NCI-H1105 treated with DMSO at 0.1 percent for 48 hours (cell line): Measurements from ENCODE around the gene NEK6.

Source experiments
- DNase-seq: peaks from one replicate; lab custom pipeline; 2025; lab: John Stamatoyannopoulos, UW

Gene NEK6

DNA sequence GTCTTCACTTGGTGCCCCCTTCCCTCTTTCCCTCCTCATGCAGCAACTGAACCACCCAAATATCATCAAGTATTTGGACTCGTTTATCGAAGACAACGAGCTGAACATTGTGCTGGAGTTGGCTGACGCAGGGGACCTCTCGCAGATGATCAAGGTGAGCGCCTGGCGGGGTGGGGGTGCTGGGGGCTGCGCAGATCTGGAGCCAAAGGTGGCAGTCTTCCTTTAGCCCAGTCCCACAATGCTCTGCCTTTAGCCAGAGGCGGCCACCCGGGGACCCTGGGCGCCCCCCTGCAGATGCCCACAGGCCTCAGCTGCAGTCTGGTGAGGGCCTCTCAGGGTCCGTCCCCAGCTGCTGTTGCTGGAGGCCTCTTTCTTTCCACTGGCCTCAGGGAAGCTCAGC lies 63.7 kb downstream of the NEK6 start:
- DNase-seq: no peak

DNA sequence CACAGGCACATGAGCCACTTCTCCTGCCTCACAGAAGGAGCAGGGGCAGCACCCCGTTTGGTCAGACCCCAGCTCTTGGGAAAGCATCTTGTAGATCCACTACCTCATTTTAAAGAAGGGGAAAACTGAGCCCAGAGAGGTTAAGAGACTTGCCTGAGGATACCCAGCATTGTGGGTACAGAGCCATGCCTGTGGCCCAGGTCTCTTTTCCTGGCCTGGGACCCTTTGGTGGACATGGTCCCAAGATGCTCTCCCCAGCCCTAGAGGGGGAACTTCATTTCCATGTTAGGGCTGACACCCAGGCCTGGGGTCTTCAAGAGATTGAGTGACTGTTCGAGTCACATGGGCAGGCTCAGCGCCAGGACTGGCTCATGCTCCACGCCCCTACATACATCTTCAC lies 64.2 kb downstream of the NEK6 start:
- no peak for DNase-seq

DNA sequence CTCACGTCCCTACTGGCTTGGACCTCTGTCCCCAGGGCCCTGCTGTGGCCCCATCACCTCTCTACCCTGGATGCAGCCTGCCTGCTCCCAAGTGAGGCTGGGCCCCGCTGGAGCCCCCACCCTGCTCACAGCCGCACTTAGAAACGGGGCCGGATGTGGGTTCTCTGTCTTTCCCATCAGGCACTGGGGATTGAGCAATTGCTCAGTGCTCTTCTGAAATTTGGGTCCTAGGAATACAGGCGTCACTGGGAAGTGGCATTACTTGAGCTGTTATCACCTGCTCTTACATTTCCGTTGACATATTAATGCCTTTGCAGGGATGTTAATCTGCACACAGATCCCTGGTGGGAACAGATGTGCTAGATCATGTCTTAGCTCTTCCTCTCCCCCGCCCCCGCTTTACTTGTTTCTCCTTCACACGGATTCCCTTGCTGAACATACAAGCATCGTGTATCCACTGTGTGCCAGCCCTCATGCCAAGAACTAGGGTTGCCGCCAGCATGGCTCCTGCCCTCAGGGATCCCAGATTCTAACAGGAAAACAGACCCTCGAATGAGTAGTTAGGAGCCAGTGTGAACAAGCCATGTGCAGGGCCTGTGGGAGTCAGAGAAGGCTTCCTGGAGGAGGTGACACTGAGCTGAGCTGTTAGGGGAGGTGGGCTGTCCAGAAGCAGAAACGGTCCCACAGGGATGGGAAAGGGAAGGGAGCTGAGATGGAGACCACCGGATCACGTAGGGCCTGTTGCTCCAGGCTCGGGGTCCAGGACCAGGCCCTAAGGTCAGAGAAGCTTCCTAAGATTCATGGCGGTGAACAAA lies 65.1 kb downstream of the NEK6 start:
- DNase-seq: no peak

DNA sequence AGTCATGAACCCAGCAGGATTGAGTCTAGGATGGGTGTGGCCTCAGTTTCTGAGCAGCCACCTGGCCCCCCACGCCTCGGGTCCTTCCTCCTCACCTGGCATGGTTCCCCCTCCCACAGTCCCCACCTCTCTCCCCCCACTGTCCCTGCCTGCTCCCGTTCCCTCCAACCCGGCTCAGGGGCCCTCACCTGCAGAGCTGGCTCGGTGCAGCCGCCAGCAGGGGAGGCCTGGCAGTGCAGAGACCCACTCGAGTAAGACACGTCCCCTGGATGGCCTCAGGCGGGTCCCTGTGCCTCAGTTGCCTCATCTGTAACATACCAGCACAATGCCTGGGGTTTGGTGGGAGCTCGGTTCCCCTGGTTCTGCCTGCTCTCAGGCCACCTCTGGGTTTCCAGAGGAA lies 66.2 kb downstream of the NEK6 start:
- DNase-seq: no peak

DNA sequence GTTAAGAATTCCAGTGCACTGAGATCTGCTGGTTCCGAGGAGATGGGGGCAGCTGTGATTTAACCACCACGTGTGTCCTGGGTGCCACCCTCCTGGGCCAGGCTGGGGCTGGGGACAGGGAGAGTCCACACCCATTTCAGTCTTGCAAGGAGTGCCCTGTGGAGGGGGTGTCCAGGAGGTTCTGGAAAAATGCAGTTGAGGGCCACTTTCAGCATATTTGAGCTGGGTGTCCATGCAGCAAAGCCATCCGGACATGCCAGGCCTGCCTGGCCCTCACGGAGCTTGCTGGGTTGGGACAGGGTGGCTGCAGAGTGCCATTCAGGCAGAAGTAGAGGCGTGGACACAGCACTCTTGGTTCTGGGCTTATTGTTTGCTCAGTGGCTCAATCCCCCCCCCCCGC lies 68.1 kb downstream of the NEK6 start:
- no peak for DNase-seq

DNA sequence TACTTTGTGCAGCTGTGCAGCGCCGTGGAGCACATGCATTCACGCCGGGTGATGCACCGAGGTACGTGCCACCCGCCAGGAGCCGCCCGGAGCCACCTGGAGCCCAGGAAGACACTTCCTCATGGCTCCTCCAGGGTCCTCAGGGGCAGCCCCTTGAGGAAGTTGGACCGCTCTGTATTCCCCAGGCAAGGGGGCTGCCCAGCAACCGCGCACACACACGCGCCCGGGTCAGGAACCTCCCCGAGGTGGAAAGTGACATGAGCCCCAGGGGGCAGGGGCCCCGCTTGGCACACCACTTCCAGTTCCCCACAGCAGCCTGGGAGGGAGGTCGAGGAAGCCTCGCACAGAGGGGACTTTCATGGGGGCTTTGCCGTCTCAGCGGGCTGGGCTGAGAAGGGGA lies 68.6 kb downstream of the NEK6 start:
- no peak for DNase-seq

DNA sequence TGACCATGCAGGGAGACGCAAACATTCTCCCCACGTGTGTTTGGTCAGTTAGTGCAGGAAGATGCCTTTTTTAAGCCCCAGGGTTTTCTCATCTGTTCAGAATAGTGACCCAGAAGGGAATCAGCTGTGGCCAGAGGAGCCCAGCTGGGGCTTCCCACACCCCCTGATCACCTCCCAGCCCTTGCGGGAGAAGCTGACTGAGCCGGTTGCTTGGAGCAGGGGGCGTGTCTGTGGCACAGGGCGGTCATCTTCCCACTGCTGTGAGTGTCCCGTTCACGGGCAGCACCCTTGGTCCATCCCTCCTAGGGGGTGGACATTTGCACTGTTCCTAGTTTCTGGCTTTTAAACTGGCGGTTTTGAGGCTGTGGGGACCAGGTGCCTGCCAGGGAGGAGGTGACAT lies 69.7 kb downstream of the NEK6 start:
- DNase-seq: no peak

DNA sequence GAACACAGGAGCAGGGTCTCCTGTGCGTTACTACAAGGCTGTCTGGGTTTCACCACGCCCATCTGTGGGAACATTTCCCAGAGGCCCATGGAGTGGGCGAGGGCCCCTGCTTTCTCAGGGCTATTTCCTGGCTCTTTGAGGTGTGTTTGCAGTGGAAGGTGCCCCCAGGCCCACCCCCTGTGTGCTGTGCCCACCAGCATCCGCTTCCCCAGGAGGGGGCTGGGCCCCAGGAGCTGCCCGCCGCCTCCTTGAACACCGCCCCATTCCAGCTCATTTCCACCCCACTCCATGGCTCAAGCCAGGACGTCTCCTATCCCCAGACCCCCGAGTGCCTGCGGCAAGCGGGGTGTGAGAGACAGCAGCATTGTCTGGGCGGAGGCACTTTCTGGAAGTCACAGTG lies 70.5 kb downstream of the NEK6 start:
- DNase-seq: no peak

DNA sequence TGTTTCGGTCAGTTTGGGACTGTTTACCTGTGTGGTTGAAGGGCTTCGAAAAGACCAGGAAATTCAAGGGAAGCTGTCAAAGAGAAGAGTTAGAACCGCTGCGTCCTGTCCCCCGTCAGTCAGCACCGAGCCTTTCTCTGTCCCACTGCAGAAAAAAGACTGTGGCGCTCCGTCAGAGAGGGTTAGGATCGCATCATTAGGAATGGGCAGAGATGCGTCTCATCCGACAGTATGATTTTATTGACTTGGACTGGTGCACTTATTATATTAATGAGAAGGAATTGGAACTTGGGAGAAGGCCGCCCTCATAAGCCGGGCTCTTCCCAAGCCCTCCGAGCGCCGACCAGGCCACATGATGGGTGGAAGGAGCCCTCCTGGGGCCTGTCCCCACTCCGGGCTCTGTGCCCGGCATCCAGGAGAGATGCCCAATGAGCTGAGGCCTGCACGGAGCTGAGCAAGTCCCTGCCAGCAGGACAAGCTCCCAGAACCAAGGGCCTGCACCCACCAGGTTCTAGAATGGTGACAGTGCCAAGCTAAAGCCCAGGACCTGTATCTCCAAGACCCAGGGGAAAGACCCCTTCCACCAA lies 71.5 kb downstream of the NEK6 start:
- DNase-seq: no peak

DNA sequence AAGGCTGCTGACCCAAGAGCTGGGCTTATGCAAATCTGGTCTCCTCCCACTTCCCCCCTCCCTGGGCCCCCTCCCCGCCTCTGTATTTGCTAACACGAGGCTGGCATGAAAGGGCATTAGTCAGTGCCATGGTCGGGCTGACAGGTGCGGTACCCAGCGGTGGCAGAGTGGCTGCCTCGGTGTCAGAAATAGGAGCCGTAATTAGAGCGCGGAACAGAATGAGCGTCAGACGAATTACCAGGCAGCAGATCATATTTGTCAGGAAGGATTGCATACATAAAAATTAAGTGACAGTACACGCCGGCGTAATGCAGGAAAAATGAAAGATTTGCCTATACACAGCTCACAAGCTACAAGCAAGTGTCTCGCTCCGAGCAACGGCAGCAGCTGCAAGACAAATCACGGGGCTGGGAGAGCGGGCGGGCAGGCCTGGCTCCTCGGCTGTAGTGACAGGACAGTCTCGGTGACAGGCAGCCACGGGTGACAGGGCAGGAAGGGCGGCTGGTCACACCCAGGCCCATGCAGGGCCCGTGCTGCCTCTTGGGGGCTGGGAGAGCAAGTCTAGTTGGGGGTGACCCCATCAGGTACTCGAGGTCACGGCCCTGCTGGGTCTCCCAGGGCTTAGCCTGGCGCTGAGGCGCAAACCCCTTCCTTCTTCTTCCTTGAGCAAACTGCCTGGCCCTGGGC lies 72.4 kb downstream of the NEK6 start:
- DNase-seq: no peak

DNA sequence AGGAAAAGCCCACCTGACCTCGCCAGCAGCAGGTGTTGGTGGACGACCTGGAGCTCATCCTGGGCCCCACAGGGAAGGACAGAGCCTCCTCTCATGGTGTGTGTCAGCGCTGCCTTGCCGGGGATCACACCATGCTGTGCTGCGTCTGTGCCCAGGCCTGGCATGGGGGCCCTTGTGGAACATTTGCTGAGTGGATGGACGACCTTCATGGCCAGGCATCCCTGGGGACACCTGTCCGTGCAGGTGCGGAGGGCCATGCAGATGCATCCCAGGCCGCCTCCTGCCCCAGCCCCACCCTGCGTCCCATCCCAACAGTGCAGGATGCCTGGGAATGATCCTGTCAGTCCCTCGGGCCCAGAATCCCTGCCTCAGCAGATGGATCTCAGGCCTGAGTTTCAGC lies 73.8 kb downstream of the NEK6 start:
- DNase-seq: no peak

DNA sequence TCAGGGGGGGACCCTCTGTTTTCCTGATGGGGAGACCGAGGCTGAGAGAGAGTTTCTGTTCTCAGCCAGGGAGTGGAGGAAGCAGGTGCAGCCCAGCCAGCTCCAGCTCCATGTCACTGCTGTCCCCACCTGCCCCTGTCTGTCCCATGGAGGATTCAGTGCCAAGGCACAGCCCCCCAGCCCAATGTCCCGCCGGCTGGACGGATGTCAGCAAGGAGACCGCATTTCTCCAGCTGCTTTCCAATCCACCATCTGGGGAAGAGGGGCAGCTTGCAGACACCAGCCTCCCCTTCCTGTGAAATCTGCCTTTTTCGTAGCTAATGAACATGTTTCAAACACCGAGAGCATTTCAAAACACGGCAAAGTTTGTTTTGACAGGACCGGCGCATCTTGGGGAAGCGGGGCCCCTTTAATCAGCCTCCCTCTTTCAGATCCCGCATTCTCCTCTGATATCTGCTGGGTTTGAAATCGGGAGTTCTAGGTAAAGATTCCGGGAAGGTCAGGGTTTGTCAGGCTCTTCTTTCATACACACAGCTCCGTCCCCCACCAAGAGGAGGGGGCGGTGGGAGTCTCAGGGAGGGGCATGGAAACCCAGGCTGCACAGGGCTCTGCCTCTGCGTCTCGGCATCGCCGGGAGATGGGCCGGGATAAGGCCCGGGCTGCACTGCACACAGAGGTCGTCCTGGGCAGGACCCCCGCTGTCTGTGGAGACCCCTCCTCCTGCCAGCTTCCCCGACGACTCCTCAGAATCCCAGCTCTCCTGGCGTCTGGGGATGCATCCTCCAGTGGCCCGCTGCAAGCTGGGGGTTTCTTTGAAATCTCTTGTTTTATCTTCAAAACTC lies 74.8 kb downstream of the NEK6 start:
- no peak for DNase-seq

DNA sequence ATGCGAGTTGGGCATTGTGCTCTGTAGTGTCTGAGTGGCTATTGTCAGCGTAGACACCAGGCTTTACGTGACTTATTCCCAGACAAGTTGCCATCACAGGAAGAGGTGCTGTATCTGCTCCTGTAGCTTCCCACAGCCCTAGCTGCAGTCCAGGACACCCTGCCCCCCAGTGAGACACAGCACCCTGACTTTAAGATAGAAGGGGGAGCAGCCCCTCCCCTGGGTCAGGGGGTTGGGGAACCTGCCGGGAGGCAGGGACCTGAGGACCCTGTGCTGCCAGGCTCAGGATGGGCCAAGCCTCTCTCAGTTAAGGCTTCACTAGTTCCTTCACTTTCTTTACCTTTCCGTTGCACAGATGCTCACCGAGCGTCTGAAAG lies 75.4 kb downstream of the NEK6 start:
- no peak for DNase-seq

DNA sequence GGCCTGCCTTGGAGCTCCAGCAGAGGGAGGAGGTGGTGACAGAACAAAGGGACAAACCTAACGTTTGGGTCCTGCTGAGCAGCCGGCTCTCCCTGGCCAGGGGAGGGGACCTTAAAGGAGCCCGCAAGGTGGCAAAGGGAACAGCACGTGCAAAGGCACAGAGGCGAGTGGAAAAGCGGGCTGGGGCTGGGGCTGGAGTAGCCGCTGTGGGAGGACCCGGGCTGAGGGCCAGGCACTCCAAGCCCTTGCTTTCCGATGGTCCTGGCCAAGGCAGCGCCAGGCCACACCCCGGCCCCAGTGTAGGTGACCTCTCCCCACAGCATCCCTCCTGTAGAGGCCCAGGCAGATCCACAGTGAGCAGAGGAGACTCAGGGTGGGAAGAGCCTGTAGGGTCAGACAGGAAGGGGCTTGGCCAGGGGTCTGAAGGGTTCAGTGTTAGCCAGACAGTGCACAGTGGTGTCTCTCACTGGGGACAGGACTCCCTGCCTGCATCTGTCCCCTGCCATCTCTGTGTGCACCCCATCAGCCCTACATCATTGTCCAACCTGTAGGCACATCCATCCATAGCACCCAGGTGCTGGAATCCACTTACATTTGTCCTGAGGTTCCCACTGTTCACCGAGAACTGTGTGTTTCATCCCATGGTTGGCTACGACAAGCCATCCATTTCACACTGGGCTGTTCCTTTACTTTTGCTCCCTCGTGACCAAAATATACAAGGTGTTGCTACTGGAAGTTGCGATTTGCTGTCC lies 77.0 kb downstream of the NEK6 start:
- DNase-seq: no peak

DNA sequence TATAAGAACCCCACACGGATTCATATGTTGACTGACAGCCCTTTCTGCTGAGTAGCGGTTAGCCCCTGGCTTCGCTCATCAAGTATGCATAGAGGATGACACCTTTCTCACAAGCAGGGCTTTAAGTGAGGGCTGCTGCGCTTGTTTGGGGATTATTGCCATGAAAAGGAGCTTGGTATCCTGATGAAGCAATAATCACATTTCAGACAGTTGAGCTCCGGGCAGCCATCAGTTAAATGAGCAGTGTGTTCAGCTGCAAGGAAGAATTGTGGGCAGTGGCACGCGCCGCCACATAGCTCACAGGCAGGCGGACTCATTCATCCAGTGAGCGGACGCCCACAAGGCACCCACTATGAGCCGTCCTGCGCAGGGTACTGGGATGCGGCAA lies 77.6 kb downstream of the NEK6 start:
- no peak for DNase-seq

DNA sequence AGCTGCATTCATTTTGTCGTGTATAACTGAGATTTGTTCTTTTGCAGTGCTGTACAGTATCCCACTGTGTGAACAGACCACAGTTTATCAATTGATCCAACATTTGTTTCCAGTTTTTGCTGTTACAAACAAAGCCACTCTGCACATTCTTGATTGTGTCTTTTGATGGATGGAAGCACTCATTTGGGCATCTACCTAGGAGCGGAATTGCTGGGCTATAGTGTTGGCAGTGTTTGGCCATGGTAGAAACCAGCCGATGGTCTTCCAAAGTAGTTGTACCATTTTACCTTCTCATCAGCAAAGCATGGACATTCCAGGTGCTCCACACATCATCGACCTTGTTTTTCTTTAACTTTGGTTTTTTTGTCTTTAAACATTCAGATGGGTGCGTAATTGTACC lies 79.8 kb downstream of the NEK6 start:
- DNase-seq: no peak

DNA sequence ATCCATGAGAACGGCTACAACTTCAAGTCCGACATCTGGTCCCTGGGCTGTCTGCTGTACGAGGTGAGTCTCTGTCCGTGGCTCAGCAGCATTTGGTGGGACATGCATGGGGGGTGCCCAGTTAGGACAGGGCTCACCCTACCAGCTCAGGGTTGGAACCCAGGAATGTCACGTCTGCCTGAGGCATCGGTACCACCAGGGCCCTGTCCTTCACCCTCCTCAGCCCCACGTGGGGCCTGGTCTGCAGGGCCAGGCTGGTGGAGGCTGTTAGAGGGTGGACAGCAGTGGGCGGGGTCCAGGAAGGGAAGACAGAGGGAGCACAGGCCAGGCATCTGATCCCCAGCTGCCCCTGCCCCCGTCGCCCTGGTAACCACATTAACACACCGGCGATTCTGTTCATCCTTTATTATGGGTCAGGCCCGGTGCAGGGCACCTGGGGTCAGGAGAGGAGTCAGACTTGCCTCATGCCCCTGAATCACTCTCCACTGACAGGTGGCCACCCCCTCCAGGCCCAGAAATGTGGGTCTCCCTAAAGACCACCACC lies 81.9 kb downstream of the NEK6 start:
- DNase-seq: no peak

DNA sequence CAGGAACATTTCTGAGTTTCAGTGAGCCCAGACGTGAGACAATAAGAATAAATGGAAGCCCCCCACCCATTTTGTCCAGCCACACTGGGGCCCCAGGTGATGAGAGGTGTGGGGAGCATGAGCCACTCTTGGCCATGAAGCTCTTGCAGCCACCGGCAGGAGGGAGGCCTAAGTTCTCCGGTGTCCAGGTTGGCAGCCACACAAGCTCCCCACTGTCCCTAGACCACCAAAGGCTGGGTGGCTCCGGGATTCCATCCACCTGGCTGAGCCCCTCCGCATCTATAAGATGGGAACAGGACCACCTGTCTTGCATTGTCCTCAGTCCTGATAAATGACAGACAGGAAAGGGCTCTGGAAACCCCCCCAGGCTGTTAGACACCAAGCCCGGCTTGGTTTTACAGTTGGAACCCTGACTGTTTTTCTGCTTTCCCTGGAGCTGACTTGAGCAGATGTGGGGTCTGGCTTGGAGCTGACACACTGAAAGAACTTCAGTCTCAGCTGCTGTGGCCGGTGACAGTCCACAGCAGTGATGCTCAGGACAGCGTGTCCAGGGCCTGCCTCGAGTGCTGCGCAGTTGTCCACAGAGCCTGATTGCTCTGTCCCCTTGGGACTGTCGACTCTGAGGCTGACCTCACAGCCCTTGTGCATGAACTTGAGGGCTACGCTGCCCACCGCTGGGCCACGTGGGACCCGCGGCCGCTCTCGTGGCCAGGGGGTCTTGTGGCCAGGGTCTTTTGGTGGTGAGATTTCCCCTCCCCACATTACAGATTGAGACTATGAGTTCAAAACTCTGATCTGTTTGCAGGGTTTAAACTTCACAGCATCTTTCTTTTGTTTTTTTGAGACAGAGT lies 82.7 kb downstream of the NEK6 start:
- DNase-seq: no peak

DNA sequence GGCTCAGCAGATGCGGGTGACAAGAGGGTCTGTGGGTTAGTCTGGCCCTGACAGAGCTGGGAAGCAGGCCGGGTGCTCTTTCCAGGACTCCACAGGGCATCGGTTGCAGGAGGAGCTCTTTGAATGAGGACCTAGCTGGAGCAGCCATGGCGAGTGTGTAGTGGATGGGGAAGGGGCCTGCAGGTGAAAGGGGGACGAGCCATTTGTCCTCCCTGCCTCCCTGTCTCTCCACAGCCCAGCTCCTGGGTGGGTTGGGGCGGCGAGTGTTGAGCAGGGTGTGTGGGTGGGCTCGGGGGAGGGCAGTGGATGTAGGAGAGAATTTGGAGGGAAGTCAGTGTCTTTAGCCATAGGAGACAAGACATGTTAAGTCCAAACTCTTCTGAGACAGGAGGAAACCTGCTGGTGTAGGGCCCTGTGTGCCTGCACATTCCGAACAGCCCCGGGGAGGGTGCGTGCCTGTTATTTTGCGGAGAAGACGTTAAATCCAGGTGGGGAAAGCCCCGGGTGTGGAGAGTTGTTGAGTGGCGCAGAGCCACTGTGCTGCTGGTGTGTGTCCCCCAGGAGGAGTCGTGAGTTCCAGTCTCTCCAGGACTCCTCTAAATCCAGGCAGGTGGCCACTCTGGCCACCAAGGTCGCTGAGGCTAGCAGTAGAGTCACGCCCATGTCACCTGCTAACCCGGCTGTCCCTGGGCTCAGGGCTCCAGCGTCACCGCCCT lies 83.9 kb downstream of the NEK6 start:
- DNase-seq: no peak

DNA sequence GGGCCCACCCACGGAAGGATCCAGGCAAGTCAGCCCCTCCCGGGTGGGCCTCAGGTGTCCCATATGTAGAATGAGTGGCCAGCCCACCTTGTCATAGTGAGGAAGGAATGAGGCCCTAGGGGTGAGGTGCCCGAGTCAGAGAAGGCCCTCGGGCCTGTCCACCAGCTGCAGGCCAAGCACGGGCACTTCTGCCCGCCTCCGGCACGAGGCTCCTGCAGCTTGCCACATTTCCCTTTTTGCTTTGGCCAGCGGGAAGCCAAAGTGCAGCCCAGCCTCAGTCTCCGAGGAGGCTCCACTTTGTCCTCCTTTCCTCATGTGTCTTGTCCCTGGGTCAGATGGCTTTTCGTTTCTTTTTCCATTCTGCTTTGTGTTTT lies 84.6 kb downstream of the NEK6 start:
- DNase-seq: no peak
